Ishikawa (cell line): ENCODE measurements around the gene ATP5PB.

Experiments
- CEBPB ChIP-seq: IDR thresholded peaks from 2 replicates; pipeline ENCODE4 v1.6.1; 2012
- CREB1 ChIP-seq: IDR thresholded peaks from 2 replicates; pipeline ENCODE4 v1.6.1; 2012; ENCODE audit warnings: low read depth
- EGR1 ChIP-seq: IDR thresholded peaks from 2 replicates; pipeline ENCODE4 v1.6.1; 2012
- EP300 ChIP-seq: IDR thresholded peaks from 2 replicates; pipeline ENCODE4 v1.6.1; 2012; ENCODE audit warnings: borderline replicate concordance
- FOXM1 ChIP-seq: IDR thresholded peaks from 2 replicates; pipeline ENCODE4 v1.6.1; 2012; ENCODE audit warnings: low read depth, borderline replicate concordance
- MAX ChIP-seq: IDR thresholded peaks from 2 replicates; pipeline ENCODE4 v1.6.1; 2012
- NFIC ChIP-seq: IDR thresholded peaks from 2 replicates; pipeline ENCODE4 v1.6.1; 2012
- RAD21 ChIP-seq: IDR thresholded peaks from 2 replicates; pipeline ENCODE4 v1.6.1; 2012; ENCODE audit warnings: low read depth
- REST ChIP-seq: IDR thresholded peaks from 2 replicates; pipeline ENCODE4 v1.6.1; 2012; ENCODE audit warnings: low read depth, mild to moderate bottlenecking
- TAF1 ChIP-seq: IDR thresholded peaks from 2 replicates; pipeline ENCODE4 v1.6.1; 2012; ENCODE audit warnings: low read depth, mild to moderate bottlenecking
- TCF12 ChIP-seq: IDR thresholded peaks from 2 replicates; pipeline ENCODE4 v1.6.1; 2012; ENCODE audit warnings: low read depth
- TEAD4 ChIP-seq: IDR thresholded peaks from 2 replicates; pipeline ENCODE4 v1.6.1; 2012
- USF1 ChIP-seq: IDR thresholded peaks from 2 replicates; pipeline ENCODE4 v1.6.1; 2012
- YY1 ChIP-seq: IDR thresholded peaks from 2 replicates; pipeline ENCODE4 v1.6.1; 2012; ENCODE audit warnings: low read depth
- ZBTB7A ChIP-seq: IDR thresholded peaks from 2 replicates; pipeline ENCODE4 v1.6.1; 2012; ENCODE audit warnings: low read depth

ATP5PB gene

DNA sequence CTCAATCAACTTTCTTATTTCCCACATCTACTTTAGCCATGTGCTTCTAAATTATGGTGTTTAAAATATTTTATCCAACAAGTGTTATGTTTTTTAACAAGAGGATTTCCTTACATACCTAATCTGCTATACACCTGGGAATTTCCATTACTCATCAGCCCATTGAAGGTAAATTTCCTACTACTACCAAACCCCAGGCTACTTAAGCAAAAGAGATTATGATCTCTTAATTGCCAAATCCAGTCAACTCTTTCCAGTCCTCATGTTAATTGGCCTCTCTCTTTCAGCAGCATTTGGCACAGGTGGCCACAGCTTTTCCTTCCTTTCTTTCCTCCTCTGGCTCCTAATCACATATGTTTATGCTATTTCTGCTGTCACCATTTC is 19.4 kb downstream of the ATP5PB start:
- TF ChIP-seq TAF1 (no peak), EP300 (no peak), REST (no peak), TCF12 (no peak), YY1 (no peak), CREB1 (no peak), CEBPB (no peak), NFIC (no peak)

- no peak for TF ChIP-seq RAD21
- TF ChIP-seq YY1, result no peak
- TF ChIP-seq NFIC, result no peak
- no peak for TF ChIP-seq TCF12
- TF ChIP-seq ZBTB7A, result no peak
- no peak for TF ChIP-seq CEBPB
- no peak for TF ChIP-seq EP300
- TF ChIP-seq CREB1, result no peak
- TF ChIP-seq USF1, result no peak
- TF ChIP-seq TAF1, result no peak
- no peak for TF ChIP-seq REST
- TF ChIP-seq EGR1, result no peak
- no peak for TF ChIP-seq FOXM1
- no peak for TF ChIP-seq TEAD4
- TF ChIP-seq MAX, result no peak
These were observed 20.3 kb downstream of the ATP5PB start for GRCh38 chr1:111469539-111469938.

DNA sequence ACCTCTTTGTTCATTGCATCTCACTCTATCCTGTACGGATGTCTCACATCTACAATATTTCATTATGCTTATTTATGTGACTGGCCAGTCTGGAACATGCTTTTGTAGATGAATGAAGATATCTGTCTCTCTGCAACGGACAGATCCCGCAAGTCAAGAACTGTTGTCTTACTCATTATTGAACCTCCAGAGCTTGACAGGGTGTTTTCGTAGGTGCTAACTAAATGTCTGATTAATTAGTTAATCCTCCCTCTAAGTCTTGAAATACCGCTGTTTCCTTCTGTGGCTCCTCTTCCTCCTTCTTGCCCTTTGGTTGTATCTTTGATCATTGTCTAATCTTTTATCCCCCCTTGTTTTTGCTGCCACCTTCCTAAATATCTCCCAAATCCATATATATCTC is 21.3 kb downstream of the ATP5PB start:
- no peak for TF ChIP-seq TAF1
- no peak for TF ChIP-seq EP300
- TF ChIP-seq YY1, result no peak
- TF ChIP-seq CEBPB, result no peak
- TF ChIP-seq ZBTB7A, result no peak
- TF ChIP-seq REST, result no peak
- TF ChIP-seq RAD21, result no peak
- TF ChIP-seq FOXM1, result no peak
- no peak for TF ChIP-seq USF1
- no peak for TF ChIP-seq NFIC
- no peak for TF ChIP-seq EGR1

GRCh38 chr1:111471012-111471411 is 21.7 kb downstream of the ATP5PB start:
- no peak for TF ChIP-seq NFIC
- TF ChIP-seq ZBTB7A, result no peak
- TF ChIP-seq TCF12, result no peak
- no peak for TF ChIP-seq REST
- TF ChIP-seq YY1, result no peak
- TF ChIP-seq RAD21, result no peak
- no peak for TF ChIP-seq MAX
- no peak for TF ChIP-seq EGR1
- no peak for TF ChIP-seq USF1
